Liver (tissue), 9 donors: Measurements from ENCODE around the gene SAC3D1. TPM values are rescaled to one million over a fixed set of nuclear protein-coding genes. Genes with fewer than 3 reads are reported as not detected.
A peak's percentile ranks its signal among the peaks of the same experiment; 100 is the strongest.

Source experiments
- DNase-seq: peaks from one replicate; pipeline ENCODE4 v3.0.0-alpha.2; 2017; ENCODE audit warnings: low spot score
- H3K27ac ChIP-seq, 2 donors: one replicate each; pipeline ENCODE4 v1.7.0; 2013; ENCODE audit warnings: inconsistent platforms in 2 of 2, low read length in 2 of 2, control low read depth in 1 of 2, low read depth in 1 of 2, mild to moderate bottlenecking in 1 of 2
- H3K27me3 ChIP-seq, 4 donors: one replicate each; pipeline versions ENCODE4 v1.6.1 to v1.7.0; 2013; ENCODE audit warnings: low read length in 3 of 4, inconsistent platforms in 1 of 4, mild to moderate bottlenecking in 1 of 4, moderate library complexity in 1 of 4; ENCODE audit not compliant: control insufficient read depth in 4 of 4, insufficient read depth in 4 of 4
- H3K36me3 ChIP-seq, 4 donors: one replicate each; pipeline versions ENCODE4 v1.6.1 to v1.7.0; 2013; ENCODE audit warnings: low read length in 3 of 4, mild to moderate bottlenecking in 3 of 4, low read depth in 1 of 4, moderate library complexity in 1 of 4; ENCODE audit not compliant: control insufficient read depth in 4 of 4, insufficient read depth in 3 of 4
- H3K4me1 ChIP-seq, 4 donors: one replicate each; pipeline versions ENCODE4 v1.6.1 to v1.7.0; 2013; ENCODE audit warnings: low read length in 3 of 4, mild to moderate bottlenecking in 3 of 4, moderate library complexity in 1 of 4; ENCODE audit not compliant: control insufficient read depth in 4 of 4, insufficient read depth in 4 of 4
- H3K4me3 ChIP-seq, 3 donors: one replicate each; pipeline versions ENCODE4 v1.6.1 to v1.7.0; 2013; ENCODE audit warnings: low read length in 3 of 3, control low read depth in 1 of 3, low read depth in 1 of 3, mild to moderate bottlenecking in 1 of 3
- H3K9ac ChIP-seq, 2 donors: one replicate each; pipeline ENCODE4 v1.7.0; 2013; ENCODE audit warnings: low read length in 2 of 2, mild to moderate bottlenecking in 2 of 2, moderate library complexity in 2 of 2, control low read depth in 1 of 2, low read depth in 1 of 2
- H3K9me3 ChIP-seq, 4 donors: one replicate each; pipeline versions ENCODE4 v1.6.1 to v1.7.0; 2013; ENCODE audit warnings: low read length in 3 of 4; ENCODE audit not compliant: control insufficient read depth in 4 of 4
- EGR1 ChIP-seq, 2 donors: IDR thresholded peaks; 2 replicates each; pipeline ENCODE4 v1.6.1; 2016 to 2018; ENCODE audit warnings: antibody characterized with exemption in 2 of 2, low read depth in 2 of 2
- FOXA1 ChIP-seq: IDR thresholded peaks from 2 replicates; pipeline ENCODE4 v1.6.1; 2016; ENCODE audit warnings: antibody characterized with exemption
- FOXA2 ChIP-seq: IDR thresholded peaks from 2 replicates; pipeline ENCODE4 v1.6.1; 2016; ENCODE audit warnings: antibody characterized with exemption
- GABPA ChIP-seq, 2 donors: IDR thresholded peaks in 1 of 2; conservative IDR thresholded peaks in 1 of 2; 2 replicates each; pipeline ENCODE4 v1.6.1; 2016; ENCODE audit warnings: antibody characterized with exemption in 2 of 2, mild to moderate bottlenecking in 1 of 2, moderate library complexity in 1 of 2
- HNF4A ChIP-seq, 2 donors: conservative IDR thresholded peaks; 2 replicates each; pipeline ENCODE4 v1.6.1; 2016; ENCODE audit warnings: antibody characterized with exemption in 2 of 2, mild to moderate bottlenecking in 2 of 2
- HNF4G ChIP-seq: IDR thresholded peaks from 2 replicates; pipeline ENCODE4 v1.6.1; 2016; ENCODE audit warnings: antibody characterized with exemption
- JUND ChIP-seq, 2 donors: IDR thresholded peaks; 2 replicates each; pipeline ENCODE4 v1.6.1; 2016; ENCODE audit warnings: antibody characterized with exemption in 2 of 2
- NR2F2 ChIP-seq: IDR thresholded peaks from 2 replicates; pipeline ENCODE4 v1.6.1; 2016; ENCODE audit warnings: antibody characterized with exemption
- RAD21 ChIP-seq, 2 donors: IDR thresholded peaks; 2 replicates each; pipeline ENCODE4 v1.6.1; 2016; ENCODE audit warnings: antibody characterized with exemption in 2 of 2, mild to moderate bottlenecking in 2 of 2
- RXRA ChIP-seq, 2 donors: IDR thresholded peaks; 2 replicates each; pipeline ENCODE4 v1.6.1; 2017 to 2018; ENCODE audit warnings: antibody characterized with exemption in 2 of 2, mild to moderate bottlenecking in 1 of 2
- SP1 ChIP-seq: IDR thresholded peaks from 2 replicates; pipeline ENCODE4 v1.6.1; 2018; ENCODE audit warnings: antibody characterized with exemption, mild to moderate bottlenecking
- TAF1 ChIP-seq: conservative IDR thresholded peaks from 2 replicates; pipeline ENCODE4 v1.6.1; 2016; ENCODE audit warnings: antibody characterized with exemption, mild to moderate bottlenecking
- YY1 ChIP-seq: IDR thresholded peaks from 2 replicates; pipeline ENCODE4 v1.6.1; 2016; ENCODE audit warnings: antibody characterized with exemption, mild to moderate bottlenecking
- WGBS: extraction: QIAGEN DNeasy Blood & Tissue Kit; methylation state at CpG from one replicate; pipeline ENCODE4 v1.1.7; 2013; 5-methylcytosine and 5-hydroxymethylcytosine counted together
- polyA plus RNA-seq, 2 donors: library from polyadenylated mRNA; stranded (reverse) in 1 of 2; unstranded in 1 of 2; fragments of 200-250 nt in 1 of 2; fragments of >200 nt in 1 of 2; fragmentation: Nextera tagmentation in 1 of 2; extraction: Ambion mirVana in 1 of 2; gene quantifications; one replicate each; pipeline versions ENCODE4 v1.2.1 to v1.2.3, GENCODE V29; 2013 to 2015
- total RNA-seq, 2 donors: library from RNA; depleted of rRNA; stranded (reverse); fragments of >200 nt; gene quantifications; one replicate each; pipeline ENCODE4 v1.2.3, GENCODE V29; 2014
- TF ChIP-seq, protein P1 (sequence below): fragments of 150-350 bp; IDR thresholded peaks from 2 replicates; pipeline ENCODE4 v1.5.1; 2017; ENCODE audit warnings: improper control_type of control experiment, low read depth, low read length; ENCODE audit not compliant: missing input control
- TF ChIP-seq, protein P2 (sequence below): IDR thresholded peaks from 2 replicates; pipeline ENCODE4 v1.6.1; 2016; ENCODE audit warnings: antibody characterized with exemption
- TF ChIP-seq, protein P3 (sequence below): IDR thresholded peaks from 2 replicates; pipeline ENCODE4 v1.6.1; 2016; ENCODE audit warnings: antibody characterized with exemption
- TF ChIP-seq, protein P4 (sequence below): IDR thresholded peaks from 2 replicates; pipeline ENCODE4 v1.6.1; 2016; ENCODE audit warnings: antibody characterized with exemption
- TF ChIP-seq, protein P5 (sequence below): IDR thresholded peaks from 2 replicates; pipeline ENCODE4 v1.6.1; 2016; ENCODE audit warnings: antibody characterized with exemption, mild to moderate bottlenecking
- donor health status: healthy.
- donor health status: healthy.
- donor health status: healthy.
- donor health status: healthy.
- donor health status: healthy.

The SAC3D1 gene
- total and polyA plus RNA-seq, 4 donors: 3.8 to 7.9 (median 6.8) TPM

DNA sequence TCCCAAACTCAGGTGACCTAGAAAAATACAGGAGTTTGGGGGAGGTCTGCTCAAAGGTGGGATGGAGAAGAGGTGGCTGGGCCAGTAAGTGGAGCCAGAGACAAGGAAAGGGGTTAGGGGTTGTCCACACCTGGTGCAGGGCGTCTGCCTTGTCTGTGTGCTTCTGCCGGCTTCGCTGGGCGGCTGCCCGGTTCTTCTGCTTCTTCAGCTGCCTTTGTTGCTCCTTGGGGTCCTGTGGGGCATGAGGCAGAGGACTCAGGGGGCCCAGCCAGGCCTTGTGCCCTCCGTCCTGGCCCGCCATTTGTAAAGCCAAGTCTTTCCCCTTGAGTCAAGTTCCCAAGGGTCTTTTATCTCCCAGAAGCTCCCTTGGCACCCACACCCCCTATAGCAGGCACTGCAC lies 46.7 kb upstream of the SAC3D1 start:
- Histone ChIP-seq H3K27ac (no peak overlapping the region), H3K4me1 (peaks cover 0 to 29% (median 16%) of the 10 kb centered on the region in 4 donors), H3K36me3 (peaks cover 0 to 2% (median 0%) of the 10 kb centered on the region in 4 donors), H3K9me3 (no peaks in the 10 kb centered on the region), H3K27me3 (no peaks in the 10 kb centered on the region), H3K9ac (no peak overlapping the region), H3K4me3 (no peak overlapping the region)
- 95% methylated on average over 7 of the region's 7 CpGs for WGBS
- TF ChIP-seq, protein P1, sequence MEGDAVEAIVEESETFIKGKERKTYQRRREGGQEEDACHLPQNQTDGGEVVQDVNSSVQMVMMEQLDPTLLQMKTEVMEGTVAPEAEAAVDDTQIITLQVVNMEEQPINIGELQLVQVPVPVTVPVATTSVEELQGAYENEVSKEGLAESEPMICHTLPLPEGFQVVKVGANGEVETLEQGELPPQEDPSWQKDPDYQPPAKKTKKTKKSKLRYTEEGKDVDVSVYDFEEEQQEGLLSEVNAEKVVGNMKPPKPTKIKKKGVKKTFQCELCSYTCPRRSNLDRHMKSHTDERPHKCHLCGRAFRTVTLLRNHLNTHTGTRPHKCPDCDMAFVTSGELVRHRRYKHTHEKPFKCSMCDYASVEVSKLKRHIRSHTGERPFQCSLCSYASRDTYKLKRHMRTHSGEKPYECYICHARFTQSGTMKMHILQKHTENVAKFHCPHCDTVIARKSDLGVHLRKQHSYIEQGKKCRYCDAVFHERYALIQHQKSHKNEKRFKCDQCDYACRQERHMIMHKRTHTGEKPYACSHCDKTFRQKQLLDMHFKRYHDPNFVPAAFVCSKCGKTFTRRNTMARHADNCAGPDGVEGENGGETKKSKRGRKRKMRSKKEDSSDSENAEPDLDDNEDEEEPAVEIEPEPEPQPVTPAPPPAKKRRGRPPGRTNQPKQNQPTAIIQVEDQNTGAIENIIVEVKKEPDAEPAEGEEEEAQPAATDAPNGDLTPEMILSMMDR: no peak
- TF ChIP-seq, protein P2, sequence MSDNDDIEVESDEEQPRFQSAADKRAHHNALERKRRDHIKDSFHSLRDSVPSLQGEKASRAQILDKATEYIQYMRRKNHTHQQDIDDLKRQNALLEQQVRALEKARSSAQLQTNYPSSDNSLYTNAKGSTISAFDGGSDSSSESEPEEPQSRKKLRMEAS: no peak
- TF ChIP-seq, protein P3, sequence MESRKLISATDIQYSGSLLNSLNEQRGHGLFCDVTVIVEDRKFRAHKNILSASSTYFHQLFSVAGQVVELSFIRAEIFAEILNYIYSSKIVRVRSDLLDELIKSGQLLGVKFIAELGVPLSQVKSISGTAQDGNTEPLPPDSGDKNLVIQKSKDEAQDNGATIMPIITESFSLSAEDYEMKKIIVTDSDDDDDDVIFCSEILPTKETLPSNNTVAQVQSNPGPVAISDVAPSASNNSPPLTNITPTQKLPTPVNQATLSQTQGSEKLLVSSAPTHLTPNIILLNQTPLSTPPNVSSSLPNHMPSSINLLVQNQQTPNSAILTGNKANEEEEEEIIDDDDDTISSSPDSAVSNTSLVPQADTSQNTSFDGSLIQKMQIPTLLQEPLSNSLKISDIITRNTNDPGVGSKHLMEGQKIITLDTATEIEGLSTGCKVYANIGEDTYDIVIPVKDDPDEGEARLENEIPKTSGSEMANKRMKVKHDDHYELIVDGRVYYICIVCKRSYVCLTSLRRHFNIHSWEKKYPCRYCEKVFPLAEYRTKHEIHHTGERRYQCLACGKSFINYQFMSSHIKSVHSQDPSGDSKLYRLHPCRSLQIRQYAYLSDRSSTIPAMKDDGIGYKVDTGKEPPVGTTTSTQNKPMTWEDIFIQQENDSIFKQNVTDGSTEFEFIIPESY: no peak
- TF ChIP-seq EGR1 (IDR thresholded peaks at IDR 0.05; ENCODE audit: low read depth in 2 of 2) (no peak), RXRA (IDR thresholded peaks at IDR 0.05) (no peak), HNF4G (no peak)
- no peak for DNase-seq

DNA sequence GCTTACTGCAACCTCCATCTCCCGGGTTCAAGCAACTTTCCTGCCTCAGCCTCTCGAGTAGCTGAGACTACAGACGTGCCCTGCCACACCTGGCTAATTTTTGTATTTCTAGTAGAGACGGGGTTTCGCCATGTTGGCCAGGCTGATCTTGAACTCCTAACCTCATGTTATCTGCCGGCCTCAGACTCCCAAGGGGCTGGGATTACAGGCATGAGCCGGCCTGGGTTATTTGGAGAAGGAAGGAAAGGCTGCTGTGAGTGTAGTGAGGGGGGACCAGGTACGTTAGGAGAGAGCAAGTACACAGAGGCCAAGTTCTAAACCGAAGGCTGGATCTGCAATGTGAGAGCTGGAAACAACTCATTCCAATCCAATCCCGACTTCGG lies 44.7 kb upstream of the SAC3D1 start:
- WGBS: 13% methylated on average over 11 of the region's 11 CpGs
- Histone ChIP-seq H3K27ac (peak overlapping the region; percentile 73 to 78), H3K9me3 (no peaks in the 10 kb centered on the region), H3K9ac (peak overlapping the region; percentile 87 to 95), H3K36me3 (peaks cover 0 to 2% (median 0%) of the 10 kb centered on the region in 4 donors), H3K4me3 (peak overlapping the region; percentile 77 to 92 (median 80)), H3K27me3 (no peaks in the 10 kb centered on the region), H3K4me1 (peaks cover 0 to 22% (median 13%) of the 10 kb centered on the region in 4 donors)
- DNase-seq: no peak
- TF ChIP-seq, protein P4, sequence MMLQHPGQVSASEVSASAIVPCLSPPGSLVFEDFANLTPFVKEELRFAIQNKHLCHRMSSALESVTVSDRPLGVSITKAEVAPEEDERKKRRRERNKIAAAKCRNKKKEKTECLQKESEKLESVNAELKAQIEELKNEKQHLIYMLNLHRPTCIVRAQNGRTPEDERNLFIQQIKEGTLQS: no peak
- TF ChIP-seq EGR1 (IDR thresholded peaks at IDR 0.05; ENCODE audit: low read depth in 2 of 2): no peak
- TF ChIP-seq FOXA1: no peak
- TF ChIP-seq TAF1: no peak
- no peak for TF ChIP-seq RAD21 (IDR thresholded peaks at IDR 0.05)
- no peak for TF ChIP-seq HNF4A (conservative IDR thresholded peaks at IDR 0.05)
- TF ChIP-seq, protein P1: no peak
- TF ChIP-seq RXRA (IDR thresholded peaks at IDR 0.05): no peak
- TF ChIP-seq, protein P3: no peak
- TF ChIP-seq SP1: no peak
- TF ChIP-seq YY1: no peak
- TF ChIP-seq, protein P5, sequence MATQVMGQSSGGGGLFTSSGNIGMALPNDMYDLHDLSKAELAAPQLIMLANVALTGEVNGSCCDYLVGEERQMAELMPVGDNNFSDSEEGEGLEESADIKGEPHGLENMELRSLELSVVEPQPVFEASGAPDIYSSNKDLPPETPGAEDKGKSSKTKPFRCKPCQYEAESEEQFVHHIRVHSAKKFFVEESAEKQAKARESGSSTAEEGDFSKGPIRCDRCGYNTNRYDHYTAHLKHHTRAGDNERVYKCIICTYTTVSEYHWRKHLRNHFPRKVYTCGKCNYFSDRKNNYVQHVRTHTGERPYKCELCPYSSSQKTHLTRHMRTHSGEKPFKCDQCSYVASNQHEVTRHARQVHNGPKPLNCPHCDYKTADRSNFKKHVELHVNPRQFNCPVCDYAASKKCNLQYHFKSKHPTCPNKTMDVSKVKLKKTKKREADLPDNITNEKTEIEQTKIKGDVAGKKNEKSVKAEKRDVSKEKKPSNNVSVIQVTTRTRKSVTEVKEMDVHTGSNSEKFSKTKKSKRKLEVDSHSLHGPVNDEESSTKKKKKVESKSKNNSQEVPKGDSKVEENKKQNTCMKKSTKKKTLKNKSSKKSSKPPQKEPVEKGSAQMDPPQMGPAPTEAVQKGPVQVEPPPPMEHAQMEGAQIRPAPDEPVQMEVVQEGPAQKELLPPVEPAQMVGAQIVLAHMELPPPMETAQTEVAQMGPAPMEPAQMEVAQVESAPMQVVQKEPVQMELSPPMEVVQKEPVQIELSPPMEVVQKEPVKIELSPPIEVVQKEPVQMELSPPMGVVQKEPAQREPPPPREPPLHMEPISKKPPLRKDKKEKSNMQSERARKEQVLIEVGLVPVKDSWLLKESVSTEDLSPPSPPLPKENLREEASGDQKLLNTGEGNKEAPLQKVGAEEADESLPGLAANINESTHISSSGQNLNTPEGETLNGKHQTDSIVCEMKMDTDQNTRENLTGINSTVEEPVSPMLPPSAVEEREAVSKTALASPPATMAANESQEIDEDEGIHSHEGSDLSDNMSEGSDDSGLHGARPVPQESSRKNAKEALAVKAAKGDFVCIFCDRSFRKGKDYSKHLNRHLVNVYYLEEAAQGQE: no peak
- TF ChIP-seq, protein P2: no peak
- no peak for TF ChIP-seq GABPA (IDR thresholded peaks at IDR 0.05 in 1 of 2, conservative IDR thresholded peaks at IDR 0.05 in 1 of 2)
- TF ChIP-seq JUND (IDR thresholded peaks at IDR 0.05): no peak
- TF ChIP-seq NR2F2: no peak
- no peak for TF ChIP-seq FOXA2
- TF ChIP-seq HNF4G: no peak
